Fibroblast of lung (primary cell): ENCODE data around the gene SCMH1.

Source experiments
- EZH2 ChIP-seq: IDR thresholded peaks from 2 replicates; pipeline ENCODE4 v1.5.1; 2012; ENCODE audit warnings: low read length, control low read depth, mild to moderate bottlenecking; ENCODE audit errors: missing control alignments
- TF ChIP-seq, protein P1 (sequence below), 2 donors: IDR thresholded peaks in 1 of 2; conservative IDR thresholded peaks in 1 of 2; 1 replicate in 1 of 2; 2 replicates in 1 of 2; pipeline ENCODE4 v1.5.1; 2011 to 2012; ENCODE audit warnings: low read length in 2 of 2, control low read depth in 1 of 2, inconsistent platforms in 1 of 2, low read depth in 1 of 2, mild to moderate bottlenecking in 1 of 2

DNA sequence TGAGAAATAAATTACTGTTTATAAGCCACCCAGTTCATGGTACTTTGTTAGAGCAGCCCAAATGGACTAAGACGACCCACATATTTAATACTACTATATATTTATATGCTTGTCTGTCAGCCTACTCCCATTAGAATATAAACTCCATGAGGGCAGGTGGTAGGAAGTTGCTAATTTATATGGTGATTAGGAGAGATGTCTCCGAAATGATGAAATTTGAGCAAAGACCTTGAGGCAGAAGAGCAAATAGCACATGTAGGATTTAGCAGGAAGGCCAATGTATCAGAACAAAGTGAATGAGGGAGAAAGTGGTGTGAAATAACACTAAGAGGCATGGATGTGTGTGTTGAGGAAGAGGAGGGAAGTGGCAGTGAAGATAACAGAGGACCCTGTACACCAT lies 210.0 kb downstream of the SCMH1 start:
- TF ChIP-seq, protein P1, sequence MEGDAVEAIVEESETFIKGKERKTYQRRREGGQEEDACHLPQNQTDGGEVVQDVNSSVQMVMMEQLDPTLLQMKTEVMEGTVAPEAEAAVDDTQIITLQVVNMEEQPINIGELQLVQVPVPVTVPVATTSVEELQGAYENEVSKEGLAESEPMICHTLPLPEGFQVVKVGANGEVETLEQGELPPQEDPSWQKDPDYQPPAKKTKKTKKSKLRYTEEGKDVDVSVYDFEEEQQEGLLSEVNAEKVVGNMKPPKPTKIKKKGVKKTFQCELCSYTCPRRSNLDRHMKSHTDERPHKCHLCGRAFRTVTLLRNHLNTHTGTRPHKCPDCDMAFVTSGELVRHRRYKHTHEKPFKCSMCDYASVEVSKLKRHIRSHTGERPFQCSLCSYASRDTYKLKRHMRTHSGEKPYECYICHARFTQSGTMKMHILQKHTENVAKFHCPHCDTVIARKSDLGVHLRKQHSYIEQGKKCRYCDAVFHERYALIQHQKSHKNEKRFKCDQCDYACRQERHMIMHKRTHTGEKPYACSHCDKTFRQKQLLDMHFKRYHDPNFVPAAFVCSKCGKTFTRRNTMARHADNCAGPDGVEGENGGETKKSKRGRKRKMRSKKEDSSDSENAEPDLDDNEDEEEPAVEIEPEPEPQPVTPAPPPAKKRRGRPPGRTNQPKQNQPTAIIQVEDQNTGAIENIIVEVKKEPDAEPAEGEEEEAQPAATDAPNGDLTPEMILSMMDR (conservative IDR thresholded peaks at IDR 0.05 in 1 of 2, IDR thresholded peaks at IDR 0.05 in 1 of 2; ENCODE audit: low read depth in 1 of 2, low read length in 2 of 2) = no peak
- no peak for TF ChIP-seq EZH2
